Left hindlimb (tissue), 1 donor: ENCODE results near the gene SCAF1.

Source experiments
- DNase-seq: peaks from one replicate; pipeline ENCODE4 v3.0.0-alpha.2; 2018

Gene SCAF1

GRCh38 chr19:49641688-49642491 lies at the start of gene SCAF1:
Gene SCAF1, plus strand, starts transcription at chr19:49642209. Its CDS starts 2,818 bp downstream, at chr19:49645027.
- DNase-seq: peak; percentile 100

GRCh38 chr19:49592486-49593232 lies 49.4 kb upstream of the SCAF1 start:
- DNase-seq: peak; percentile 46

DNA sequence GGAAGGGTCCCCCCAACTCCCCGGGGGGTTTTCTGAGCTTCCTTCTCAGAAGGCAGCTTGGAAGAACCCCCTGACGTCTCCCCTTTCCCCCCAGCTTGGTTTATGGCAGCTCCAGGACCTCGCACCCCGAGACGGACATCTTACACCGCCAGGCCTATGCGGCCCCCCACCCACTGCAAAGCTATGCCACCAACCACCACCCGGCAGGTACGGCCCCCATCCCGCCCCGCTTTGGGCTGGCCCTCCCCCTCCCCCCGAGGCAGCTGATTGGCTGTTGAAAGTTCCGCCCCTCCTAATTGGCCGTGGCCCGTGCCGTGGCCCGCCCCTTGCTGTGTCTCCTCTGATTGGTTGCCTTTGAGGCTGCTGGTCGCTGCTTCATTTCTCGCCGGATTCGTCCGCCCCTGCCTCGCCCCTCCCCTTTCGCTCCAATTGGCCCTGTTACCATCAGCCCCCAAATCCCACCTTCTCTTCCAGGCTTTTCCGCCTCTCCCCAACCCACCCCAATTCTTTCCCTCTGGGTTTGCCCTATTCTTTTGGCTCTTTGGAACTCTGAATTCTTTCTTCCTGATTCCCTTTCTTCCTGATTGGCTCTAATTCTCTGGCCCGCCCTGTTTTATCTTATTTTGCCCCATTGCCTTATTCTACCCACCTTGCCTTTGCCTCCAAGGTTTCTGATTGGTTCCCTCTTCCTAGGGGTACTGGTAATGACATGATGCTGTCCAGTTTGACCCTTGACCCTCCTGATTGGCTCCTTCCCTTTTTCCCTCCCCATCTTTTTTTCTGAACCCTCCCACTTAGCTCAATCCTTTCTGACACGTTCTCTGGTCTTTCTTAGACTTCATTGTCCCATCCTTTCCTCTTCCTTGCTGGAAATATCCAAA lies 48.5 kb upstream of the SCAF1 start:
- peak; percentile 94 for DNase-seq

- no peak for DNase-seq
Measured at GRCh38 chr19:49594157-49594992, 47.6 kb upstream of the SCAF1 start.

DNA sequence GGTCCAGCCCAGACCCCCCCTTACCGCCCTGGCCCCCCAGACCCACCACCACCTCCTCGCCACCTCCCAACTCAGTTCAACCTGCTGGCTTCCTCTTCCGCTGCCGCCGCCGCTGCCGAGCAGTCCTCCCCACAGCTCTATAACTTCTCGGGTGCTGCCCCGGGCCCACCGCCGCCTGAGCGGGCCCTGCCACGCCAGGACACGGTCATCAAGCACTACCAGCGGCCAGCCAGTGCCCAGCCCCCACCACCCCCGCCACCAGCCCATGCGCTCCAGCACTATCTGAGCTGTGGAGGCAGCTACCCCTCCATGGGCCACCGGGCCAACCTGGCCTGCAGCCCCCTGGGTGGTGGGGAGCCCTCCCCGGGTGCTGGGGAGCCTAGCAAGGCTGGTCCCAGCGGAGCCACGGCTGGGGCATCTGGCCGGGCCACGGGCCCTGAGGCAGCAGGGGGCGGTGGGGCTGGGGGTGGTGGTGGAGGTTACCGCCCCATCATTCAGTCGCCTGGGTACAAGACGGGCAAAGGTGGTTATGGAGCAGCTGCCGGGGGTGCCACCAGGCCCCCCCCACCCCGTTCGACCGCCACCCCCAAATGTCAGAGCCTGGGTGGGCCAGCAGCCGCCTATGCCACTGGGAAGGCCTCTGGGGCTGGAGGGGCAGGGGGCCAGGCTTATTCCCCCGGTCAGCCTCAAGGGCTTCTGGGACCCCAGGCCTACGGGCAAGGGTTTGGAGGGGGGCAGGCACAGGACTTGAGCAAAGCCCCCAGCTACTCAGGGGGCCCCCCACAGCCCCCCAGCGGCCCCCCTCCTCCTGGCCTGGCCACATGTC lies 46.8 kb upstream of the SCAF1 start:
- no peak for DNase-seq

- DNase-seq: no peak
Measured at GRCh38 chr19:49595819-49596404, 46.1 kb upstream of the SCAF1 start.

DNA sequence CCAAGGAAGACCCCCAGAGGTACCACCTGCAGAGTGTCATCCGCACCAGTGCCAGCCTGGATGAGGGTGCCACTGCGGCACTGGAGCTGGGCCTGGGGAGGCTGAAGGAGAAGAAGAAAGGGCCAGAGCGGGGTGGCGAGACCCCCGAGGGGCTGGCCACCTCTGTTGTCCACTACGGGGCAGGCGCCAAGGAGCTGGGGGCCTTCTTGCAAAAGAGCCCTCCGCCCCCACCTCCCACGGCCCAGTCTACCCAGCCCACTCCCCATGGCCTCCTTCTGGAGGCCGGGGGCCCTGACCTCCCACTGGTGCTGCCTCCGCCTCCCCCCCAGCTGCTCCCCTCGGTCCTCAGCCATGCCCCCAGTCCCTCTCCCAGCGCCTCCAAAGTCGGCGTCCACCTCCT lies 45.6 kb upstream of the SCAF1 start:
- DNase-seq: no peak

DNA sequence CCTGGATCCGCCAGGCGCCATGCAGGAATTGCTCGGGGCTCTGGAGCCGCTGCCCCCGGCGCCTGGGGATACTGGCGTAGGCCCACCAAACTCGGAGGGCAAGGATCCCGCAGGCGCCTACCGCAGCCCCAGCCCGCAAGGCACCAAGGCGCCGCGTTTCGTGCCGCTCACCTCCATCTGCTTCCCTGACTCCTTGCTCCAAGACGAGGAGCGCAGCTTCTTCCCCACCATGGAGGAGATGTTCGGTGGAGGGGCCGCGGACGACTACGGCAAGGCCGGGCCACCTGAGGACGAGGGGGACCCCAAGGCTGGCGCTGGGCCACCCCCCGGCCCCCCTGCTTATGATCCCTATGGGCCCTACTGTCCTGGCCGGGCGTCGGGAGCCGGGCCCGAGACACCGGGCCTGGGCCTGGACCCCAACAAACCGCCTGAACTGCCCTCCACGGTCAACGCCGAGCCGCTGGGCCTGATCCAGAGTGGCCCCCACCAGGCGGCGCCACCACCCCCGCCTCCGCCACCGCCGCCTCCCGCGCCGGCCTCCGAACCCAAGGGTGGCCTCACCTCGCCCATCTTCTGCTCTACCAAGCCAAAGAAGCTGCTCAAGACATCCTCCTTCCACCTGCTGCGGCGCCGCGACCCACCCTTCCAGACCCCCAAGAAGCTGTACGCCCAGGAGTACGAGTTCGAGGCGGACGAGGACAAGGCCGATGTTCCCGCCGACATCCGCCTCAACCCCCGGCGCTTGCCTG lies 44.9 kb upstream of the SCAF1 start:
- DNase-seq: no peak

DNA sequence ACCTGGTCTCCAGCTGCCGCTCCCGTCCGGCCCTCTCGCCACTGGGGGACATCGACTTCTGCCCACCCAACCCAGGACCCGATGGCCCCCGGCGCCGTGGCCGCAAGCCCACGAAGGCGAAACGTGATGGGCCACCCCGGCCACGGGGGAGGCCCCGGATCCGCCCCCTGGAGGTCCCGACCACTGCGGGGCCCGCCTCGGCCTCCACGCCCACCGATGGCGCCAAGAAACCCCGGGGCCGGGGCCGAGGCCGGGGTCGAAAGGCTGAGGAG lies 44.4 kb upstream of the SCAF1 start:
- no peak for DNase-seq

DNA sequence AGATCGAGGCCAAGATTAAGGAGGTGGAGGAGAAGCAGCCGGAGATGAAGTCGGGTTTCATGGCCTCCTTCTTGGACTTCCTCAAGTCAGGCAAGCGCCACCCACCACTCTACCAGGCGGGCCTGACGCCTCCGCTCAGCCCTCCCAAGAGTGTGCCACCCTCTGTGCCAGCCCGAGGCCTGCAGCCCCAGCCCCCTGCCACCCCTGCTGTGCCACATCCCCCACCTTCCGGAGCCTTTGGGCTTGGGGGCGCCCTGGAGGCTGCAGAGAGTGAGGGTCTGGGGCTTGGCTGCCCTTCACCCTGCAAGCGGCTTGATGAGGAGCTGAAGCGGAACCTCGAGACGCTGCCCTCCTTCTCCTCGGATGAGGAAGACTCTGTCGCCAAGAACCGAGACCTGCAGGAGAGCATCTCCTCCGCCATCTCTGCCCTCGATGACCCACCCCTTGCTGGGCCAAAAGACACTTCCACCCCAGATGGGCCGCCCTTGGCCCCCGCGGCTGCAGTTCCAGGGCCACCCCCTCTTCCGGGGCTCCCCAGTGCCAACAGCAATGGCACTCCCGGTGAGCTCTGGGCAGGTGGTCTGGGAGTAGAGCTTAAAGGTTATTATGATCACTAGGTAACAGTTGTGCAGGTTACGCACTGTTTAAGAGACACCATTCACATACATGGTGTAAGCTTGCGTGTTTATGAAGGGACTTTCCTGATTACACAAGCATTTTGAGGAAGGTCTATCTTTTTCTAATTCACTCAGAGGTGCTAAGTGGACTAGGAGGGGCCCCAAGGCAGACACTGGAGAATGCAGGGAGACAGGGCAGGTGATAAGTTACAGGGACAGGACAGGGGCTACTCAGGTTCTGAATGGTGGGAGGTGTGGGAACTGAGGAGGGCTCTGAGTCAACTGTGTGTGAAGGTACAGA lies 42.4 kb upstream of the SCAF1 start:
- no peak for DNase-seq

- DNase-seq: no peak
Measured at GRCh38 chr19:49601482-49602038, 40.4 kb upstream of the SCAF1 start.

DNA sequence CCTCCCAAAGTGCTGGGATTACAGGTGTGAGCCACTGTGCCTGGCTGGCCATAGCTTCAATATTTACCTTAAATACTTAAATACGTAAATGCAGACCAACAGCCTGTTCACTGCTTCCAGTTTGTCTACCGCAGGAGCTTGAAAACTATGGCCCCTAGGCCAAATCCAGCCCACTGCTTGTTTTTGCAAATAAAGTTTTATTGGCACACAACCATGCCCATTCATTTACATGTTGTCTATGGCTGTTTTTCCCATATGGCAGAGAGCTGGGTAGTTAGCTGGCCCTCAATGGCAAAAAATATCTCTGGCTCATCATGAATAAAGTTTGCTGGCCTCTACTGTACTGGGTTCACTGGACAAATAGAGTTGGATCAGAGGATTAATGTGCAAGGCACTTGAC lies 39.2 kb upstream of the SCAF1 start:
- DNase-seq: no peak

GRCh38 chr19:49605605-49606004 lies 36.4 kb upstream of the SCAF1 start:
- no peak for DNase-seq

DNA sequence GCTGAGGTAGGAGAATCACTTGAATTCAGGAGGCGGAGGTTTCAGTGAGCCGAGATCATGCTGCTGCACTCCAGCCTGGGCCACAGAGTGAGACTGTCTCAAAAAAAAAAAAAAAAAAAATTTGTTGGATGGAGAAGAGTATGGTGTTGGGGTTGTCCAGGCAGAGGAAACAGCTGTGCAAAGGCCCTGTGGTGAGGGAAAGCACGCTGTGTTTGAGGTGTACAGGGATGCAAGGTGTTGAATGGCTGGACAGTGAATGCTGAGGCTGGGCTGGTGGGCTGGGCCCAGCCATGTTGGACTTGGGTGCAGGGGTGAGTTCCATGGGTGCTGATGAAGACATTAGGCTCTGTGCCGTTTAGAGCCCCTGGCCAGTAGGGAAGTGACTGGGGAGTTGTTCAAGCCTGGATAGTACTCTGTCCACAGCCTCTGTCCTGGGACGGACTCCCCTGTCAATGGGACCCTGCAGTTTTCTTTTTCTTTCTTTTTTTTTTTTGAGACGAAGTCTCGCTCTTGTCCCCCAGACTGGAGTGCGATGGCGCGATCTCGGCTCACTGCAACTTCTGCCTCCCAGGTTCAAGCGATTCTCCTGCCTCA lies 32.4 kb upstream of the SCAF1 start:
- no peak for DNase-seq

DNA sequence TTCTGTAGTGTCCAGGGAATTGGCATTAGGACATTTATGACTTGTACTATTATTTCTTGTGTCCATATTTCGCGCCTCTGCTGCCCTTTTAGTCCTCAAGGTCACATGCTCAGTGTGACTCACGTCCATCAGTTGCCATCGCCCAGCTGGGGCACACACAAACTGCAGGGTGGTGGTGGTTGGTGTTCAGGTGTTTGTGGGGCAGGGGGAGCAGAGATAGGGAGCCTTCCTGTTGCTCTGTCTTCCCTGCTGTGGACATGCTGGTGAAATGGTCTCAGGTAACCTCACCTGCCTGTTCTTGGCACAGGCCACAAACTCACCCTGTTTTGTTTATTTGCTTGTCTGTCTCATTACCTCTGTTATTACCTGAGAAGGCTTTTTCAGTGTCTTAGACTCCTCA lies 28.6 kb upstream of the SCAF1 start:
- no peak for DNase-seq

DNA sequence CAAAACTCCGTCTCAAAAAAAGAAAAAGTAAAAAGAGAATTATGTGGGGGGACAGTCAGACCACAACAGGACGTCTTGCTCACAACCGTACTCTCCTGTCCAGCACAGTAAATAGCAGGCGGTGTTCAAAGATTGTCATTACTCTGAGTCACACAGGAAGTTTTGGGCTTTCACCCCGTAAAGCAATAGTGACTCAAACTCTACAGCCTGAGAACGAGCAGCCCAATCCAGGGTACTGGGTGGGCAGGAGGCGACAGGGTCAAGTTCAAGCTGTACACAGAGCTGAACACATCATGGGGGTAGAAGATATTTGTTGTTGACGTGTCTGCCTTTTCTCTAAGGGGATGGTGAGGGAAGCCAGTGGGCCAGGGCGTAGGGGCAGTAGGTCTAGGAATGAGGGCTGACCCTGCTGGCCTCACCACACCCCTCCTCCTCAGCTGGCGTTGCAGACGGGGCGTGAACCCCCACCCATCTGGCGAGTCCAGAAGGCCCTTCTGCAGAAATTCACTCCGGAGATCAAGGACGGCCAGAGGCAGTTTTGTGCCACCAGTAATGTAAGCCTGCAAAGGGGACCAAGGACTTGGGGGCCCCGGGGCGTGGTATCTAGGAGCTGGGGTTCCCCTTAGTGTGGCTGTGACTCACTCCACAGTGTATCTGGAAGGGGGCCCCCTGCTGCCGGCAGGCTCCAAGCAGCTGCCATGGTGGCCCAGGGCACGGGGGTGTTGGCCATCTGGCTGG lies 27.7 kb upstream of the SCAF1 start:
- no peak for DNase-seq

DNA sequence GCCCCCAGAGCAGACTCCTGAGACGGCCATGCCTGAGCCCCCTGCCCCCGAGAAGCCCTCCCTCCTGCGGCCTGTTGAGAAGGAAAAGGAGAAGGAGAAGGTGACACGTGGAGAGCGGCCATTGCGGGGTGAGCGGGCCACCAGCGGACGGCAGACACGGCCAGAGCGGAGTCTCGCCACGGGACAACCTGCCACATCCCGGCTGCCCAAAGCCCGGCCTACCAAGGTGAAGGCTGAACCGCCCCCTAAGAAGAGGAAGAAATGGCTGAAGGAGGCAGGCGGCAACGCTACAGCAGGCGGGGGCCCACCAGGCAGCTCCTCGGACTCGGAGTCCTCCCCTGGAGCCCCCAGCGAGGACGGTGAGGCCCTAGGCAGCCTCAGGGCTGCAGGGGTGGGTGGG lies 26.1 kb upstream of the SCAF1 start:
- no peak for DNase-seq

DNA sequence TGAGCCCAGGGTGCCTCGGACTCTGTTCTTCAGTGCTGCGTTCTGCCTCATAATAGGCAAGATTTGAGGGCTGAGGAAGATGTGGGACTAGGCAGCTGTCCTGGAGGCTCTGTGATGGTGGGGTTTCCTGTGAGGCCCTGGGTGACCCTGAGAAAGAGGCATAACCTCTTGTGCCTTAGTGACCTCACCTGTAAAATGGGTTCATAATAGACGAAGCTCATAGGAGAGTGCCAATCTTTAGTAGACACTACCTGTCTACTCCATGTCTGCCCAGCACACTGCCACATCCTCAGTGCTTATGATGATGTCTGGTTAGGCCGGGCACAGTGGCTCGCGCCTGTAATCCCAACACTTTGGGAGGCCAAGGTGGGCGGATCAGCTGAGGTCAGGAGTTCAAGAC lies 25.5 kb upstream of the SCAF1 start:
- no peak for DNase-seq
